Neural cell (in vitro differentiated cells): Measurements from ENCODE around the gene TMEM63B. TPM values are rescaled to one million over a fixed set of nuclear protein-coding genes. Genes with fewer than 3 reads are reported as not detected.

Experiments
- H2AFZ ChIP-seq: fragments of 200-600, 300-800 bp; sonication (generic), shearing (Covaris generic); 2 replicates; pipeline ENCODE4 v1.6.0; 2014; ENCODE audit warnings: low read depth, mild to moderate bottlenecking, antibody characterized with exemption, low read length, moderate library complexity
- H3F3A ChIP-seq: fragments of 200-600 bp; shearing (Covaris generic); 2 replicates; pipeline ENCODE4 v1.6.1; 2016; ENCODE audit warnings: mild to moderate bottlenecking, moderate library complexity, mixed read lengths, antibody characterized with exemption, low read length; ENCODE audit not compliant: insufficient read depth, poor library complexity, severe bottlenecking
- H3K27ac ChIP-seq: fragments of 200-600, 300-800 bp; sonication (generic), shearing (Covaris generic); 2 replicates; pipeline ENCODE4 v1.5.1; 2014; ENCODE audit warnings: mild to moderate bottlenecking, low read length, moderate library complexity
- H3K27me3 ChIP-seq: fragments of 300-800, 200-600 bp; sonication (generic), shearing (Covaris generic); 2 replicates; pipeline ENCODE4 v1.6.0; 2014; ENCODE audit warnings: mild to moderate bottlenecking, low read depth, low read length, moderate library complexity; ENCODE audit not compliant: insufficient read depth
- H3K36me3 ChIP-seq: fragments of 300-800, 200-600 bp; sonication (generic), shearing (Covaris generic); 2 replicates; pipeline ENCODE4 v1.5.1; 2014; ENCODE audit warnings: mild to moderate bottlenecking, antibody characterized with exemption, low read length, moderate library complexity; ENCODE audit not compliant: insufficient read depth
- H3K4me2 ChIP-seq: fragments of 300-800, 200-600 bp; sonication (generic), shearing (Covaris generic); 2 replicates; pipeline ENCODE4 v1.6.0; 2014; ENCODE audit warnings: mild to moderate bottlenecking, low read length
- H3K4me3 ChIP-seq: fragments of 300-800, 200-600 bp; sonication (generic), shearing (Covaris generic); 2 replicates; pipeline ENCODE4 v1.5.1; 2014; ENCODE audit warnings: mild to moderate bottlenecking, low read length, moderate library complexity
- H3K79me2 ChIP-seq: fragments of 200-600 bp; shearing (Covaris generic); replicated peaks from 2 replicates; pipeline ENCODE4 v1.6.0; 2014; ENCODE audit warnings: mild to moderate bottlenecking, low read length, moderate library complexity; ENCODE audit not compliant: insufficient read depth
- H3K9ac ChIP-seq: fragments of 300-800, 200-600 bp; sonication (generic), shearing (Covaris generic); 2 replicates; pipeline ENCODE4 v1.6.1; 2016; ENCODE audit warnings: mild to moderate bottlenecking, low read length, mixed read lengths
- H3K9me2 ChIP-seq: fragments of 200-600 bp; shearing (Covaris generic); 2 replicates; pipeline ENCODE4 v1.6.1; 2016; ENCODE audit warnings: mild to moderate bottlenecking, low read length, mixed read lengths; ENCODE audit not compliant: insufficient read depth
- H3K9me3 ChIP-seq: fragments of 200-600, 300-800 bp; sonication (generic), shearing (Covaris generic); 2 replicates; pipeline ENCODE4 v1.6.1; 2016; ENCODE audit warnings: mild to moderate bottlenecking, mixed run types, low read length, moderate library complexity, mixed read lengths
- H4K20me1 ChIP-seq: fragments of 200-600 bp; shearing (Covaris generic); 2 replicates; pipeline ENCODE4 v1.6.1; 2016; ENCODE audit warnings: mild to moderate bottlenecking, mixed run types; ENCODE audit not compliant: insufficient read depth
- CTCF ChIP-seq: fragments of 450-650 bp; IDR thresholded peaks from 2 replicates; pipeline ENCODE4 v1.5.1; 2014; ENCODE audit warnings: antibody characterized with exemption, mild to moderate bottlenecking, moderate library complexity; ENCODE audit not compliant: poor library complexity, severe bottlenecking
- EP300 ChIP-seq: fragments of 450-650 bp; conservative IDR thresholded peaks from 2 replicates; pipeline ENCODE4 v1.6.1; 2014; ENCODE audit warnings: antibody characterized with exemption, mild to moderate bottlenecking, moderate library complexity; ENCODE audit not compliant: poor library complexity, severe bottlenecking
- EZH2 ChIP-seq: fragments of 200-600, 300-800 bp; shearing (Covaris generic), sonication (generic); IDR thresholded peaks from 2 replicates; pipeline ENCODE4 v1.6.1; 2014; ENCODE audit warnings: antibody characterized with exemption, low read length, borderline replicate concordance, mild to moderate bottlenecking; ENCODE audit not compliant: insufficient read depth, poor library complexity, severe bottlenecking
- MXI1 ChIP-seq: fragments of 450-650 bp; conservative IDR thresholded peaks from 2 replicates; pipeline ENCODE4 v1.6.1; 2014; ENCODE audit warnings: antibody characterized with exemption, mild to moderate bottlenecking; ENCODE audit not compliant: poor library complexity, severe bottlenecking
- POLR2AphosphoS5 ChIP-seq: IDR thresholded peaks from 2 replicates; pipeline ENCODE4 v1.6.1; 2012
- RAD21 ChIP-seq: fragments of 450-650 bp; conservative IDR thresholded peaks from 2 replicates; pipeline ENCODE4 v1.6.1; 2014; ENCODE audit warnings: antibody characterized with exemption, mild to moderate bottlenecking, moderate library complexity
- SMC3 ChIP-seq: fragments of 450-650 bp; conservative IDR thresholded peaks from 2 replicates; pipeline ENCODE4 v1.6.1; 2014; ENCODE audit warnings: antibody characterized with exemption, mild to moderate bottlenecking, moderate library complexity; ENCODE audit not compliant: poor library complexity
- TAF1 ChIP-seq: IDR thresholded peaks from 2 replicates; pipeline ENCODE4 v1.6.1; 2012; ENCODE audit warnings: low read depth
- polyA plus RNA-seq: library from polyadenylated mRNA; depleted of rRNA; stranded (reverse); fragments of >200 nt; gene quantifications from 2 replicates; pipeline ENCODE4 v1.2.3, GENCODE V29; 2014
- TF ChIP-seq, protein P1 (sequence below): IDR thresholded peaks from 2 replicates; pipeline ENCODE4 v1.6.1; 2012; ENCODE audit warnings: borderline replicate concordance

Gene TMEM63B
- polyA plus RNA-seq, 1 donor from 2014 or later, result 49.9 TPM

- Histone ChIP-seq H3K27me3 (no peaks in the 10 kb centered on the region), H2AFZ (no peak overlapping the region), H3K9me2 (no peaks in the 10 kb centered on the region), H3F3A (no peaks in the 10 kb centered on the region), H3K27ac (no peak overlapping the region), H4K20me1 (no peaks in the 10 kb centered on the region), H3K79me2 (no peaks in the 10 kb centered on the region), H3K9me3 (no peaks in the 10 kb centered on the region), H3K36me3 (no peaks in the 10 kb centered on the region), H3K4me3 (no peak overlapping the region), H3K4me2 (no peak overlapping the region), H3K9ac (no peak overlapping the region)
- no peak for TF ChIP-seq MXI1
- TF ChIP-seq POLR2AphosphoS5, result no peak
- TF ChIP-seq EZH2, result no peak
- no peak for TF ChIP-seq SMC3
- TF ChIP-seq TAF1, result no peak
- TF ChIP-seq EP300, result no peak
- TF ChIP-seq, protein P1, sequence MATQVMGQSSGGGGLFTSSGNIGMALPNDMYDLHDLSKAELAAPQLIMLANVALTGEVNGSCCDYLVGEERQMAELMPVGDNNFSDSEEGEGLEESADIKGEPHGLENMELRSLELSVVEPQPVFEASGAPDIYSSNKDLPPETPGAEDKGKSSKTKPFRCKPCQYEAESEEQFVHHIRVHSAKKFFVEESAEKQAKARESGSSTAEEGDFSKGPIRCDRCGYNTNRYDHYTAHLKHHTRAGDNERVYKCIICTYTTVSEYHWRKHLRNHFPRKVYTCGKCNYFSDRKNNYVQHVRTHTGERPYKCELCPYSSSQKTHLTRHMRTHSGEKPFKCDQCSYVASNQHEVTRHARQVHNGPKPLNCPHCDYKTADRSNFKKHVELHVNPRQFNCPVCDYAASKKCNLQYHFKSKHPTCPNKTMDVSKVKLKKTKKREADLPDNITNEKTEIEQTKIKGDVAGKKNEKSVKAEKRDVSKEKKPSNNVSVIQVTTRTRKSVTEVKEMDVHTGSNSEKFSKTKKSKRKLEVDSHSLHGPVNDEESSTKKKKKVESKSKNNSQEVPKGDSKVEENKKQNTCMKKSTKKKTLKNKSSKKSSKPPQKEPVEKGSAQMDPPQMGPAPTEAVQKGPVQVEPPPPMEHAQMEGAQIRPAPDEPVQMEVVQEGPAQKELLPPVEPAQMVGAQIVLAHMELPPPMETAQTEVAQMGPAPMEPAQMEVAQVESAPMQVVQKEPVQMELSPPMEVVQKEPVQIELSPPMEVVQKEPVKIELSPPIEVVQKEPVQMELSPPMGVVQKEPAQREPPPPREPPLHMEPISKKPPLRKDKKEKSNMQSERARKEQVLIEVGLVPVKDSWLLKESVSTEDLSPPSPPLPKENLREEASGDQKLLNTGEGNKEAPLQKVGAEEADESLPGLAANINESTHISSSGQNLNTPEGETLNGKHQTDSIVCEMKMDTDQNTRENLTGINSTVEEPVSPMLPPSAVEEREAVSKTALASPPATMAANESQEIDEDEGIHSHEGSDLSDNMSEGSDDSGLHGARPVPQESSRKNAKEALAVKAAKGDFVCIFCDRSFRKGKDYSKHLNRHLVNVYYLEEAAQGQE, result no peak
- no peak for TF ChIP-seq CTCF
- TF ChIP-seq RAD21, result no peak
These were observed 74.4 kb downstream of the TMEM63B start for GRCh38 chr6:44201638-44202303.

DNA sequence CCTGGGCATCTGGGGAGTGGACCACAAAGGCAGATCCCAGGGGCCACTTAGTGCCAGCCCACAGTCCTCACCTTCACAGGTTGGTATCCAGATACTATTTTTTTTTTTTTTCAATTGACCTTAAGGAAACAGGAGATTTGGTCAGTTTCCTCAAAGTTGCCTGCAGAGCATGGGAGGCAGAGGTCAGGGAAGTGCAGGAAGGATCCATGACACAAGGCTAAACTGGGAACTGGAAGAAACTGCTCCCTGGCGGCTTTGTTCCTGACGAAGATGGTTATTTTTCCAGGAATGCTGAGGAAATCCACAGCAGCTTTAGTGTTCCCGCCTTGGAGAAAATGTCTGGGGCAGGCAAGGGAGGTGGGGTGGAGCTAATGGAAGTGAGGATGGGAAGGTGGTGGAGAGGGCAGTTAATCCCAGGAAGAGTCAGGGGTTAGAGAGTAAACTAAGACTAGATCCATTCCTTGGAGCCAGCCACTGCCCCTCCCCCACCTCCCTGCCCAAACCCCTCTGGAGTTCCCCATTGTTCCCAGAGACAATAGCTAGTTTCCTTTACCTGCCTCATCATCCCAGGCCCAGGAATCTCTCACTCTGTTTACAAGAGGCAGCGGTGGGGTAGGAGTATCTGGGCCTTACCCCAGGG is 75.1 kb downstream of the TMEM63B start:
- H3K27ac ChIP-seq, result no peak overlapping the region
- H2AFZ ChIP-seq, result no peak overlapping the region
- no peak overlapping the region for H3K4me2 ChIP-seq

More for the DNA sequence above, 75.1 kb downstream of the TMEM63B start:
- Histone ChIP-seq H3F3A (no peaks in the 10 kb centered on the region), H4K20me1 (no peaks in the 10 kb centered on the region), H3K79me2 (no peaks in the 10 kb centered on the region), H3K36me3 (no peaks in the 10 kb centered on the region), H3K9me2 (no peaks in the 10 kb centered on the region), H3K27me3 (no peaks in the 10 kb centered on the region), H3K4me3 (no peak overlapping the region), H3K9ac (no peak overlapping the region), H3K9me3 (no peaks in the 10 kb centered on the region)
- TF ChIP-seq, protein P1, result no peak
- TF ChIP-seq CTCF, result no peak
- no peak for TF ChIP-seq POLR2AphosphoS5
- TF ChIP-seq TAF1, result no peak
- TF ChIP-seq RAD21, result no peak
- no peak for TF ChIP-seq MXI1
- TF ChIP-seq EZH2, result no peak
- no peak for TF ChIP-seq SMC3
- TF ChIP-seq EP300, result no peak
